HG02852 (cell line): ENCODE measurements around the gene ARHGEF16.

Experiments
- ATAC-seq: cut with Tn5 transposase; IDR thresholded peaks from one replicate; pipeline ENCODE4 v1.9.1; 2021; ENCODE audit warnings: mild to moderate bottlenecking, moderate library complexity; ENCODE audit not compliant: unreplicated experiment

The ARHGEF16 gene

DNA sequence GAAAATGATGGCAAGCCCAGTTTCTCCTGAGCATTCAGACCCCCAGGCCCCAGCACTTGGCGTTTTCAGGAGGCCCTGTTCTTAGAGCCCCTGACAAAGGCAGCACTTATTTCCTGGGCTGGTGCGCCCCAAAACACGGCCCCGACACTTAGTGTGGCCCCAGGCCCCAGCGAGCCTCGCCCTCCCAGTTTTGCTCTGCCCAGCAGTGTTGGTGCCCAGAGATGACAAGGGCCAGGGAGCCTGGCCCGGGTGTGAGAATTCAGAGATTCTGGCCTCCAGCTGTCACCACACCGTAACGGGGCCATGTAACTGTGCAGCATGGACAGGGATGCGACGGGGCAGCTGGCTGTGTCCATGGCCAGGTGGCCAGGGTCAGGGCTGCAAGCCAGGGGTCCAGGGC lies 18.0 kb upstream of the ARHGEF16 start:
- ATAC-seq, result no peak

DNA sequence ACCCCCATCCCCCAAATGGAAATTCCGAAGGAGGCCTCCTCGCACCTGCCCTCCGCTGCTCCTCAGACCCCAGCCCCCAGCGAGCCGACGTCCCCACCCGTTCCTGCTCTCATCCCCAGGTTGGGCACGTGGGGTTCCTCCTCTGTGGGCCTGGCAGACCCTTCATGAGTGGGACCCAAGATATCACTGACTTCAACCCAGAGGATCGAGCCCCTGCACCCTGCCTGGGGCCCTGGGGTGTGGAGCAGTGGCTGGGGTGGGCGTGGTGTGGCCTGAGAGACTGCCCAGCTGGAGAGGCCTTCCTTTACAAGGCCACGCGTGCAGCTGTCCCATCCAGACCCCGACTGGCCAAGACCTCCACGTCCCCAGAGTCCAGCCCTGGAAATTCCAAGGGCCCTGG lies 17.6 kb upstream of the ARHGEF16 start:
- ATAC-seq, result no peak

DNA sequence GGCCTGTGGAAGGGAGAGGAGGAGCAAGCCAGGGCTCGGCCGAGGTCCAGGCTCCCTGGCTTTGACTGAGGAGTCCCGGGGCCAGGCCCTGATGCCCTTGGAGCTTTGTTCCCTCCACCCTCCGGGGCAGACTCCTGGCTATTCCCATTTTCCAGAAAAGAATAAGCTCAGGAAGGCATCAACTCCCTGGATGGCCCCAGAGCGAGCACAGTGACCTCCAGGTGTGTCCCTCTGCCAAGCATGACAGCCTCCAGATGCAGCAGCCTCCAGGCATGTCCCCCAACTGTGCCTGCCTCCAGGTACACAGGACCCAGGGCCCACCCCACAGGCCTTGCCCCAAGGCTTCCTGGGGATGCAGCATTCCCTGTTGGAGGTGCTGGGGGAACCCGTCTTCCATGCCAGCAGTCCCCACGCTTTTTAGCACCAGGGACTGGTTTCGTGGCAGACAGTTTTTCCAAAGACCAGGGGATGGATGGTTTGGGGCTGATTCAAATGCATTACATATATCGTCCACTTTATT lies 15.7 kb upstream of the ARHGEF16 start:
- no peak for ATAC-seq

DNA sequence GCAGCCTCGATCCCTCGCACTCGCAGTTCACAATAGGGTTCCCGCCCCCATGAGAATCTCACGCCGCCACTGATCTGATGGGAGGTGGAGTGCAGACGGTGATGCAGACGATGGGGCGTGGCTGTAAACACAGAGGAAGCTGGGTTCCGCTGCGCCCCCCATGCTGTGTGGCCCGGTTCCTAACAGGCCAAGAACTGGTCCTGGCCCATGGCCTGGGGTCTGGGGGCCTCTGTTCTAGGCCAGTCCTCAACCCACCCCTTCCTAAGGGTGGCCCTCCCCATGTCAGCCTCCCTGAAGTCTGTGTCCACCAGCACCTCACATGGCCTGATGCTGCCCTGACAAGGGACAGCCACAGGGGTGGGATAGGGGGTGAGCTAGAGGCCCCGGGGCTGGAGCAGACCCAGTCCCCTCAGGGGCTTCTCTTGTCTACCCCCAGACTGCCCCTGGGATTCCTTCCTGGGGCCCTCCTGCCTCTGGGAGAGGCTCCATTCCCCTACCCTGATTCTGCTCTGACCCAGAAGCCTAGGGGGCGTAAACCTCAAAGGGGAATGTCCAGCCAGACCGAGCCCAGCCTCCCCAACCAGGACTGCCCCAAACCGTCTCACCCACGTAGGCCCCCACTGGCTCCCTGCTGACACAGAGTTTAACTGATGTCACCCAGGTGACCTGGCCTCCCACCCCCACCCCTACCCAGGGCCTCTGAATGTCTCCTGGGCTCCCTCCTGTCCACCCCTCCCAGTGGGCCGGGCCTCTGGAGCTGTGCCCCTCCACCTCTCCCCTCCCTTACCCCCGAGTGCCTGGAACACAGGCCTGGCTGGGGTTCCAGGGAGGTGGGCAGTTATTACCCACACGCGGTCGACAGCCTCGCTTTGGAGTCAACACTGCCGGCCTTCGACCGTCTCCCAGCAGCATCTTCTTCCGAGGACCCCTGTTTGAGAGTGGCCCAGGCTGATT lies 14.8 kb upstream of the ARHGEF16 start:
- ATAC-seq, result no peak

DNA sequence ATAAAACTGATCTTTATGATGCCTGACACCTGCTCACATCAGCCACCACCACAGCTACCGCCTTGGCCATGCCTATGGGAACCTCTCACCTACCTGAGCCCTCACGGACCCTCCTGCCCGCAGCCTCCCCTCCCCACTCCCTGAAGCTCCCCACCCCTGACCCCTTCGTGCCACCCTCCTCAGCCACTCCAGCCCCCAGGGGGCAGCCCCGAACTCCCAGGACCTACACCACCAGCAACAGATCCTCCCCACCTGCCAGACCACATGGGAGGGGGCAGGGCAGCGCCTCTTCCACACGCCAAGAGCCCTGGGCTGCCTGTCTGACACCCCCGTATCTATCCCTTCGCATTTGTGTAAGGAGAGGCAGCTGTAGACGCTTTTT lies 14.2 kb upstream of the ARHGEF16 start:
- ATAC-seq, result no peak

DNA sequence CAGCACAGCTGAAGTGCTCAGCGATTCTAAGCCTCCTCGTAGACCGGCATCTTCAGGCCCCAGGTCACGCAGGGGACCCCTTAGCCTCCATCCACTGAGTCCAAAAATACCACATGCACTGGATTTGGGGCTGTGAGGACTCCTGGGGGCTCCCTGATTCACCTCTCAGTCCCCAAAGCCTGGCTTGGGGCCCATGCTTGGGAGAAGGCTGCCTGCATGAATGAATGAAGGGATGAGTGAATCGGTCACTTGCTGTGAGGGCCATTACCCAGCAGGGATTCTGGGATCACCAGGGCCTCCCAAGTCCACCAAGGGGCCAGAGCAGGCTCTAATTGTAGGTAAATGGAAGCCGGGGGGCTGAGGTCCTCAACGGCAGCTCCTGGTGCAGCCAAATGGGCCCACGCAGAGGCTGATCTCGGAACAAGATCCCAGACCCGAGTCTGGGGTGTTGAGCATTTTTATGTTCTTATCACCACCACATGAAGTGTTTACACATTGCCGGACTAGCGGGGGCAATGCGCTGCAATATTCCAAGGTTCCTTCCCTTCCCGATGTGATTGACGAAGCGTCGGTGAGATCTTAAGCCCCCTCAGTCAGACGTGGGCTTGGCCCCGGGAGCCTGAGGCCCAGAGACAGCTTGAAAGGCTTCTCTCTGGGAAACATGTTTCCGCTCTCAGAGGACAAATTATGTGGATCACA lies 13.6 kb upstream of the ARHGEF16 start:
- ATAC-seq, result no peak

DNA sequence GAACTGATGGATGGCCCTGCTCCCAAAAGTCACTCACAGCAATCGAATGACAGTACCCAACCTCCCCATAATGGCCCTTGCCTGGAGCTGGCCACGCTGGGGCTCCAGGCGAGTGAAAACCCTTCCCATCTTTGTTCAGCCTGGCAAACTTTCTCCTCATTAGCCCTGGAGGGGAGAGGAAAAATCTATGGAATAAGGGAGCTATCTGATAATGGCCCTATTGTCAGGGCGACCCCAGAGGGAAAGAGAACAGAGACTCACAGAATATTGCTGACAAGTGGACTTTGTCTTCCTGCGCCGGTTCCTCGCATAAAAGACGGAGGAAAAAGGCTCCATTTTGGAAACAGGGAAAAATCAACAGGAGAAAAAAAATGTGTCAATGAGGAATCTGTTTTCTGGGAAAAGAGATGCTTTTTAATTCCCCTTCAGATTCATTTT lies 13.0 kb upstream of the ARHGEF16 start:
- ATAC-seq, result no peak

DNA sequence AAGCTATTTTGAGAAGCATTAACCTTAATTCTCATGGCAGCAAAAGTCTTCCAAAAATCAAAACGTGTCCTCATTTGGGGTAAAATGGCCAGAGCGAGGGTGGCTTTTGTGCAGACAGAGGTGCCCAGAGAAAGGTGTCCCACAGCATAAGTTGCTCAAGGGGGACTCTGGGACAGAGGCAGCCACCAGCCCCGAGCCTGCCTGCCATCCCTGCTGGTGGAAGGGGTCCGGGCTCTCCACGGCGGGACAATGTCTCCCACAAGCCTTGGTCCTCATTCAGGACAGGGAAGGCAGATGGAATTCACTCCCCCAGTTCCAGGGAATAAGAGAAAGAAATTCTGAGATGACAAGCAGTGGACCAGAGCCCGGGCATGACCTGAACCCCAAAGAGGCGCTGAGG lies 12.6 kb upstream of the ARHGEF16 start:
- ATAC-seq, result no peak

DNA sequence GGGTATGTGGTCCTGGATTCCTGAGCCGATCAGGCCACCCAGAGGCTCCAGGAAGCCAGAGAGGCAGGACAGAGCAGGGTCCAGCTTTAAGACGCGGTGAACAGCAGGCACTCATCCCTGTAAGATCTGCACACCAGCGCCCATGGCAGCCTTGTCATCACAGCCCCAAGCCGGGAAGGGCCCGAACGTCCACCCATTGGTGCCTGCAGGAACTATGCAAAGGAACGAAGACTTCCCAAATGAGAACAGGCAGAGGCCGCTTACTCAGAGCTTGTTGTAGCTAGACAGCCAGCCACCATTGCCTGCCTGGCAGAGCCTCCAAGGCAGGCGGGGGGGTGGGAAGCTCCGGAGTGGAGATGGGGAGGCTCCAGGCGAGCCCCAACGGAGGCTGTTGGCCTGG lies 12.1 kb upstream of the ARHGEF16 start:
- ATAC-seq, result no peak

DNA sequence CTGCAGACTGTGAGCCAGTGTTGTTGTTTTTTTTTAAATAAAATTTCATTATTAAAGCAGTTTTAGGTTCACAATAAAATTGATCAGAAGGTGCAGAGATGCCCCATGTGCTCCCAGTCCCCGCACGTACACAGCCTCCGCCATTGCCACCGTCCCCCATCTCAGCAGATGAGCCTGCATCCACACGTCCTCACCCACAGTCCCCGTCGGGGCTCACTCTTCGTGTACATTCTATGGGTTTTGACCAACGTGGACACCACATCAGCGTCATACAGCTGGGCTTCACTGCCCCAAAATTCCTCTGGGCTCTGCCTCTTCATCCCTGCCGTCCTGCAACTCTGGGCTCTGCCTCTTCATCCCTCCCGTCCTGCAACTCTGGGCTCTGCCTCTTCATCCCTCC lies 11.6 kb upstream of the ARHGEF16 start:
- ATAC-seq, result no peak

DNA sequence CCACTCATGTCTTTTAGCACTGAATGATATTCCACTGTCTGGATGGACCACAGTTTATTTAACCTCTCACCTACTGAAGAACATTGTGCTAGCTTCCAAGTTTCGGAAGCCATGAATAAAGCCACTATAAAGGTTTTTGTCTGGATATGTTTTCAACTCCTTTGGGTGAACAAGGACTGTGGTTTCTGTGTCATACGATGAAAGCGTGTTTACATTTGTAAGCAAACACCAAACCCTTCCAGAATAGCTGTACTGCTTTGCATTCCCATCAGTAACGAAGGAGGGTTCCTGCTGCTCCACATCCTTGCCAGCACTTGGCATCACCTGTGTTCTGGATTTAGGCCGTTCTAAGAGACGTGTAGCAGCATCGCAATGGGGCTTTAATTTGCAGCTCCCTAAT lies 10.7 kb upstream of the ARHGEF16 start:
- ATAC-seq, result no peak

DNA sequence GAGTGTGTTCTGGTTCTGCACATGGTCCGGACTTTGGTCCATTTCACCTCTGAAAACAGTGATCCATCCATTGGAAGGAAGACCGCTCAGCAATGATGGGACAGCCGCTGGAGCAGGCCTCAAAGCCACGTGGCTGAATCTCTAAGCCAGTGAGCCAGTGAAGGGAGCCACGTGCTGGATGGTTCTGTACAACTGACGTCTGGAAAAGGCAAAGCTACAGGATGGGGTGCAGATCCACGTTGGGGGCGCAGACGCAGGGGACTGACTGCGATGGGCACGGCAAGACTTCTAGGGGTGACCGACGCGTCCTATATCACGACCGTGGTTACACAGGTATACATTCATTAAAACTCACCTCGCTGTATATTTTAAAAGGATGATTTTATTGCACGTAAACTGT lies 10.2 kb upstream of the ARHGEF16 start:
- ATAC-seq, result no peak

DNA sequence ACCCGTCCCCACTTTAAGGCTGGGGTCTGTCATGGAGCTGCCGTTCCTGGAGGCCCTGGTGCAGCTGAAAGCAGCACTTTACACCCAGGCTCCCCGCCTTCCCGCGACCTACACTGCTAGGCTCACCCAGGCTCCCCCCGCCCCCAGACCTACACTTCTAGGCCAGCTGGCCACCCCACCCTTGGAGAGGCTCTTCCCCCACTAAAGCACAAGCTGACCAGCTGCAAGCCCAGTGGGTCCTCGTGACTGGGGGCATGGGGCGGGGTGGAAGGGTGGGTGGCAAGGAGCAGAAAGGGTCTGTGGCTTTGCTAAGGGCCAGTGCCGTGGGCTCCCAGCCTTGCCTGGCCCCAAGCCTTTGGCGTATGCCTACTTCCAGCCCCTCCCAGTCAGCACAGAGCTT lies 9.7 kb upstream of the ARHGEF16 start:
- no peak for ATAC-seq

DNA sequence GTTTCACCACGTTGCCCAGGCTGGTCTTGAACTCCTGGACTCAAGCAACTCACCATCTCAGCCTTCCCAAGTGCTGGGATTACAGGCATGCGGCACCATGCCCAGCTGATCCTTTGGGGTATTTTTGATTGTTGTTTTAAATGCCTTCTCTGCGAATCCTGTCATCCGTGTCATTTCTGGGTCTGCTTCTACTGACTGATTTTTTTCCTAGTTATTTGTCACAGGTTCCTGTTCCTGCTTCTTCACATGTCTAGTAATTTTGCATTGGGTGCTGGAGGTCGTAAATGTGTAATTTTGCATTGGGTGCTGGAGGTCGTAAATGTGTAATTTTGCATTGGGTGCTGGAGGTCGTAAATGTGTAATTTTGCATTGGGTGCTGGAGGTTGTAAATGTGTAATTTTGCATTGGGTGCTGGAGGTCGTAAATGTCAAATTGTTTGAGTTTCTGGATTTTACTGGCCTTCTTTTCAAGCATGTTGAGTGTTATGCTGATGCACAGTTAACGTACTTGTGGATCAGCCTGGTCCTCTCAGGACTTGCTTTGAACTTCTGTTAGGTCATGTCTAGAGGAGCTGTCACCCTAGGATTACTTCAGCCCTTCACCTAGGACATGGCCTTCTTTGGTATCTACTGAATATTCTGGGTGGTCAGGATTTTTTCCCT lies 4.1 kb upstream of the ARHGEF16 start:
- no peak for ATAC-seq

DNA sequence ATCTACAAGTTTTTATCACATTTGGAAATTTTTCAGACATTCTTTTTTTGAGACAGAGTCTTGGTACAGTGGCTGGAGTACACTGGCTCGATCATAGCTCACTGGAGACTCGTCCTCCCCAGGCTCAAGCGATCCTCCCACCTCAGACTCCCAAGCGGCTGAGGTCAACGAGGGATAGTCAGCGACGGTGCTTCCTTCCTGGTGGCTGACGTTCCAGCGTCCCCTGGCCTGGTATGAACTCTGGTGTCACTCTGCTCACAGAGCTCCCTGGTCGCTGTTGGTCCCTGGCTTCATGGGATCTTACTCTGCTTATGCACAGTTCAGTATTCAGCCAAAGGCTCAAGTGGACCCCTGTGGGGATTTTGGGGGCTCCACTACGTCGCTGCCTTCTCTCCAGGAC lies 3.5 kb upstream of the ARHGEF16 start:
- no peak for ATAC-seq

DNA sequence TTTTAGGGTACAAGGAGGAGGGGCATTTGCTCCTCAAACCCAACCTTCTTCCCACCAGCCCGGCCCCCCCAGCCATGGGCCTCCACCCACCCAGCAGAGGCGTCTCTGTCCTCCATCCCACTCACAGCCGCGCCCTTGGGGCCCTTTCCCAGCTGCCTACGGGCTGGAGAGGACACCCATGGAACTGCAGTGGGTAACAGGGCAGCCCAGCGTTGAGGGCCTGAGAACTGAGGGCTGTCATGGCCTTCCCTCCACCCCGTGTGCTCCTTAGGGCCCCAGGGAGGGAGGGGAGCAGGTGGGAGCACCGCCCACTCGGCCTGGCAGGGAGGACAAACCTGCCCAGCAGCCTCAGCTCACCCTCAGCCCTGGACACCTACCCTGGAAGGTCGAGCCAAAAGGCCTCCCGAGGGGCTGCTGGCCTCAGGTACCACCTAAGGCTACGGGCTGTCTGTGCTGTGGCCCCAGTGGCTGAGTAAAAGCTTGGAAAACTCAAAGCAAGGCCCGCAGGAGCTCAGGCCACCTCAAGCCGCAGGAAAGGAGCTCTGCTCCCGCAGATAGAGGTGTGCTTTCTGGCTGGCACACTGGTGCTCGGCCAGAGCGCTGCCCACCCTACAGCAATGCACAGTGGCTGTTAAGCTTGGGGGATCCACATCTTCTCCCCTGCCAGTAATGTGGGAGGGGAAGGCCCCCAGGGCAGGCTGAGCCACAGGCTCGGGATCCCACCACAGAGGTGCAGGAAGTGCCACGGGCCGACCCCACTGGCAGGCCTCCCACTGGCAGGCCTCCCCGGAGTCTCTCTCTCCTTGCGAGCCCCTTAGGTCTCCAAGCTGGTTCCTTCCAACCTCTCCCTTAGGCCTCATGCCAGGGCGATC lies 2.2 kb upstream of the ARHGEF16 start:
- no peak for ATAC-seq

DNA sequence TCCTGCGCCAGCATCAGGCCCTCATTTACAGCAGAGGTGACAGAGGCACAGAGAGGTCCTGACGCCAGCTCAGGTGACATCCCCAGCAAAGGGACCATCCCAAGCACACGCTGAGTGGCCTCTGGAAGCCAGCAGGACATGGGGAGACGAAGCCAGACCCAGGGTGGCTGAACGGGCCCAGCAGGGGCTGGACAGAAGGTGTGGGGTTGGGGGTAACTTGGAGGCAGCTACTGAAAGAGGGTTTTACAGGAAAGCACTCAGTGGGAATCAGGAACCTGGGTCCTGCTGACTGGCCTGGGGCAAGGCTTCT lies 1.6 kb upstream of the ARHGEF16 start:
- no peak for ATAC-seq

DNA sequence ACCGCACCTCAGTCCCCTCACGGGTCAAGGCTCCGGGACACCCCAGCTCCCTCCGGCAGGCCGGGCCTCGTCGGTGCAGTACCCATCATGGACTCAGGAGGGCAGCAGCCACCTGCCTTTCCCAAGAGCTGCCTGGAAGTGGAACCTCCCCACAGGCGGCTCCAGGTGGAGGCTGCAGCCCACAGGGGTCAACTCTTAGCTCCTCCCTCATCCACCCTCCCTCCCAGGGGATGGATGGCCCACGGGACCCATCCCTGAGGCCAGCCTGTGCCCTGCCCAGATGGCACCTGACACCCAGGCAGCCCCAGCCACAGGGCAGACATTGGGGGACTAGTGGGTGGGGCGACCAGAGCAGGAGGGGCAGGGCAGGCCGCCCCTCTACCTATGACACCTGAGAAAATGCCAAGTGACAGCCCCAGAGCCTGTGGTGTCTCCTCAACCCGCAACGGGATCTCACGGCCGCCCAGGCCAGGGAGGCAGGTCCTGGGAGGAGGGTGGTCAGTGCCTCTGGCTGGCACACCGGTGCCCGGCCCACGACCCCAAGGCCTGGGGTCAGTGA lies 1.2 kb upstream of the ARHGEF16 start:
- no peak for ATAC-seq

DNA sequence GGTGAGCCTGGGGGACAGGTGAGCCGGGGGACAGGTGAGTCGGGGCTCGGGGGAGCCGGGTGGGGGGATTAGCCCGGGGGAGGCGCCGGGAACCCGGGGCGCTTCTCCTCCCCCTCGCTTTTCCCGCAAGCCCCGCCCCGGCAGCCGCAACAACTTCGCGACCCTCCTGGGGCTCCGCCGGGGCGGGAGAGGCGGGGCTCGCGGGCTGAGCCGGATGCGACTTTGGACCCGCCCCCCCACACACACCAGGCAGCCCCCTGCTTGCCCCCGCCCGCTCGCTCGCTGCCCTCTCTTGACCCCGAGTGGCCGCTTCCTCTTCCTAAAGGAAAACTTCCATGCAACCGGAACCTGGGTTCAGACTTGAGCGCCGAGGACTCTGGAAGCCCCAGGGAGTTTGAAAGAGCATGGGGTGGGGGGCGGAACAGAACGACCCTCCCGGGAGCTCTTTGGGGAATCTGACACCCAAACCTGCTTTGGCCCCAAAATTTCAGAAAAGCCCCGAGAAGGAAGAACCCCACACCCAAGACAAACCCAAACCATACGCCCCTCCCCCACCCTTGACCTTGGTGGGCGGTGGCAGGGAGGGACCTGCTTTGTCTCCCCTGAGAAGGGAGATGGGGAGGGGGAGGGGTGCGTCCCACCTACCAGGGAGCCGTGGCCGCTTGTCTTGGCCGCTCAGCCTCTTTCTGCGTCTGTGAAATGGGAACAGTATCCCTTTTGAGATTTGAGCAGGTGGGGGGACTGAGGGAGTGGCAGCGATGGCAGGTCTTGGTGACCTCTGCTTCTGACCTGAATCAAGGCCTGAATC lies 550 bp downstream of the ARHGEF16 start:
- no peak for ATAC-seq
